Hepatocyte (in vitro differentiated cells): Measurements from ENCODE around the gene TTYH2.

ENCODE experiments used
- EZH2phosphoT487 ChIP-seq: fragments of 200-600 bp; sonication (generic); IDR thresholded peaks from one replicate; pipeline ENCODE4 v1.6.1; 2018; ENCODE audit warnings: antibody characterized with exemption, mild to moderate bottlenecking, low read depth, moderate library complexity; ENCODE audit not compliant: unreplicated experiment, severe bottlenecking
- TF ChIP-seq, protein P1 (sequence below): fragments of 200-600 bp; sonication (generic); IDR thresholded peaks from 2 replicates; pipeline ENCODE4 v1.5.1; 2016; ENCODE audit warnings: antibody characterized with exemption, mild to moderate bottlenecking; ENCODE audit not compliant: poor library complexity

DNA sequence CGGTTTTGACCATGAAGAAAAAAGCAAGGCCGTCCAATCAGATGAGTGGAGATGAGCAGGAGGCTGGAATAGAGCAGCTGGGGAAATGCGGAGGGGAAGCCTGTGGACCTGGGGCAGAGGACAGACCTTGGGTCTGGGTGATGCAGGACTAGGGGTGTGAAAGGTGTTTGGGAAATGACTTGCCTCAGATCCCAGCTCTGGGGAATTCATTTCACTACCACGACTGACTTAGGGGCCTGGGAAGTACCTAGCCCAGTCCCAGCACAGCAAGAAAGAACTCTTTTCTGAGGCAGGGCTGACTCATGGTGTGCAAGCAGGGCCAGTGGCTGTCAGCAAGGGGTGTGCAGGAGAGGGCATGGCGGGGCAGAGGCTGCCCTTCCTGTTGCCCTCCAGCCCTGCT is 75.4 kb downstream of the TTYH2 start:
- no peak for TF ChIP-seq EZH2phosphoT487
- TF ChIP-seq, protein P1, sequence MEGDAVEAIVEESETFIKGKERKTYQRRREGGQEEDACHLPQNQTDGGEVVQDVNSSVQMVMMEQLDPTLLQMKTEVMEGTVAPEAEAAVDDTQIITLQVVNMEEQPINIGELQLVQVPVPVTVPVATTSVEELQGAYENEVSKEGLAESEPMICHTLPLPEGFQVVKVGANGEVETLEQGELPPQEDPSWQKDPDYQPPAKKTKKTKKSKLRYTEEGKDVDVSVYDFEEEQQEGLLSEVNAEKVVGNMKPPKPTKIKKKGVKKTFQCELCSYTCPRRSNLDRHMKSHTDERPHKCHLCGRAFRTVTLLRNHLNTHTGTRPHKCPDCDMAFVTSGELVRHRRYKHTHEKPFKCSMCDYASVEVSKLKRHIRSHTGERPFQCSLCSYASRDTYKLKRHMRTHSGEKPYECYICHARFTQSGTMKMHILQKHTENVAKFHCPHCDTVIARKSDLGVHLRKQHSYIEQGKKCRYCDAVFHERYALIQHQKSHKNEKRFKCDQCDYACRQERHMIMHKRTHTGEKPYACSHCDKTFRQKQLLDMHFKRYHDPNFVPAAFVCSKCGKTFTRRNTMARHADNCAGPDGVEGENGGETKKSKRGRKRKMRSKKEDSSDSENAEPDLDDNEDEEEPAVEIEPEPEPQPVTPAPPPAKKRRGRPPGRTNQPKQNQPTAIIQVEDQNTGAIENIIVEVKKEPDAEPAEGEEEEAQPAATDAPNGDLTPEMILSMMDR = no peak
